ENCODE measurements around the gene HECA. TPM values are rescaled to one million over a fixed set of nuclear protein-coding genes. Genes with fewer than 3 reads are reported as not detected.

The HECA gene
- total and polyA plus RNA-seq, 4 donors = 2.3 to 11.1 (median 5.9) TPM

GRCh38 chr6:139164001-139164400 is 29.1 kb downstream of the HECA start:
- no peaks in the 10 kb centered on the region for H3K27me3 ChIP-seq (ENCODE audit: control insufficient read depth in 4 of 4, insufficient read depth in 4 of 4, low read length in 3 of 4)
- no peak overlapping the region for H3K9ac ChIP-seq (ENCODE audit: low read depth in 1 of 2, low read length in 2 of 2)
- TF ChIP-seq RAD21 (IDR thresholded peaks at IDR 0.05) = no peak
- no peak for DNase-seq (ENCODE audit: low spot score)
- H3K4me1 ChIP-seq (ENCODE audit: control insufficient read depth in 4 of 4, insufficient read depth in 4 of 4, low read length in 3 of 4) = no peaks in the 10 kb centered on the region
- H3K9me3 ChIP-seq (ENCODE audit: control insufficient read depth in 4 of 4, low read length in 3 of 4) = no peaks in the 10 kb centered on the region
- H3K27ac ChIP-seq (ENCODE audit: low read depth in 1 of 2, low read length in 2 of 2) = no peak overlapping the region
- 82% methylated on average over 3 of the region's 3 CpGs for WGBS
- H3K4me3 ChIP-seq (ENCODE audit: low read depth in 1 of 3, low read length in 3 of 3) = no peak overlapping the region
- H3K36me3 ChIP-seq (ENCODE audit: control insufficient read depth in 4 of 4, insufficient read depth in 3 of 4, low read depth in 1 of 4, low read length in 3 of 4) = peaks cover 2 to 6% (median 3%) of the 10 kb centered on the region in 4 donors

GRCh38 chr6:139165324-139165723 is 30.4 kb downstream of the HECA start:
- WGBS = 91% methylated on average over 2 of the region's 2 CpGs
- H3K9me3 ChIP-seq (ENCODE audit: control insufficient read depth in 4 of 4, low read length in 3 of 4) = no peaks in the 10 kb centered on the region
- no peak overlapping the region for H3K4me3 ChIP-seq (ENCODE audit: low read depth in 1 of 3, low read length in 3 of 3)
- TF ChIP-seq EGR1 (IDR thresholded peaks at IDR 0.05; ENCODE audit: low read depth in 2 of 2) (no peak), JUND (IDR thresholded peaks at IDR 0.05) (no peak), YY1 (IDR thresholded peaks at IDR 0.05) (no peak), HNF4G (IDR thresholded peaks at IDR 0.05) (no peak), TAF1 (conservative IDR thresholded peaks at IDR 0.05) (no peak), RXRA (IDR thresholded peaks at IDR 0.05) (no peak)
- no peaks in the 10 kb centered on the region for H3K4me1 ChIP-seq (ENCODE audit: control insufficient read depth in 4 of 4, insufficient read depth in 4 of 4, low read length in 3 of 4)
- no peaks in the 10 kb centered on the region for H3K27me3 ChIP-seq (ENCODE audit: control insufficient read depth in 4 of 4, insufficient read depth in 4 of 4, low read length in 3 of 4)
- no peak overlapping the region for H3K9ac ChIP-seq (ENCODE audit: low read depth in 1 of 2, low read length in 2 of 2)
- H3K27ac ChIP-seq (ENCODE audit: low read depth in 1 of 2, low read length in 2 of 2) = no peak overlapping the region
- peaks cover 2 to 6% (median 3%) of the 10 kb centered on the region in 4 donors for H3K36me3 ChIP-seq (ENCODE audit: control insufficient read depth in 4 of 4, insufficient read depth in 3 of 4, low read depth in 1 of 4, low read length in 3 of 4)
- DNase-seq (ENCODE audit: low spot score) = no peak

DNA sequence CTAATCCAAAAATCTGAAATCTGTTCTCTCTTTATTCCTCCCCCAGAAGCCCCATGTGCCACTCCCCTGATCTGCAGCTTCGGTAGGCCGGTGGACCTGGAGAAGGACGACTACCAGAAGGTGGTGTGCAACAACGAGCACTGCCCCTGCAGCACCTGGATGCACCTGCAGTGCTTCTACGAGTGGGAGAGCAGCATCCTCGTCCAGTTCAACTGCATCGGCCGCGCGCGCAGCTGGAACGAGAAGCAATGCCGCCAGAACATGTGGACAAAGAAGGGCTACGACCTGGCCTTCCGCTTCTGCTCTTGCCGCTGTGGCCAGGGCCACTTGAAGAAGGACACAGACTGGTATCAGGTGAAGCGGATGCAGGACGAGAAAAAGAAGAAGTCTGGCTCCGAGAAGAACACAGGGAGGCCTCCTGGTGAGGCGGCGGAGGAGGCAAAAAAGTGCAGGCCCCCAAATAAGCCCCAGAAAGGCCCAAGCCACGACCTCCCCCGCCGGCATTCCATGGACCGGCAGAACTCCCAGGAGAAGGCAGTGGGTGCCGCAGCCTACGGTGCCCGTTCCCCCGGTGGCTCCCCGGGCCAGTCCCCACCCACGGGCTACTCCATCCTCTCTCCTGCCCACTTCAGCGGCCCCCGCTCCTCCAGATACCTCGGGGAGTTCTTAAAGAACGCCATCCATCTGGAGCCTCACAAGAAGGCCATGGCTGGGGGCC is 31.5 kb downstream of the HECA start:
- Histone ChIP-seq H3K27ac (ENCODE audit: low read depth in 1 of 2, low read length in 2 of 2) (no peak overlapping the region), H3K36me3 (ENCODE audit: control insufficient read depth in 4 of 4, insufficient read depth in 3 of 4, low read depth in 1 of 4, low read length in 3 of 4) (peaks cover 2 to 6% (median 3%) of the 10 kb centered on the region in 4 donors), H3K4me1 (ENCODE audit: control insufficient read depth in 4 of 4, insufficient read depth in 4 of 4, low read length in 3 of 4) (no peaks in the 10 kb centered on the region), H3K4me3 (ENCODE audit: low read depth in 1 of 3, low read length in 3 of 3) (no peak overlapping the region), H3K27me3 (ENCODE audit: control insufficient read depth in 4 of 4, insufficient read depth in 4 of 4, low read length in 3 of 4) (no peaks in the 10 kb centered on the region), H3K9me3 (ENCODE audit: control insufficient read depth in 4 of 4, low read length in 3 of 4) (no peaks in the 10 kb centered on the region), H3K9ac (ENCODE audit: low read depth in 1 of 2, low read length in 2 of 2) (no peak overlapping the region)
- TF ChIP-seq FOXA2 (IDR thresholded peaks at IDR 0.05) = no peak
- TF ChIP-seq EGR1 (IDR thresholded peaks at IDR 0.05; ENCODE audit: low read depth in 2 of 2) = no peak
- TF ChIP-seq, protein P1, sequence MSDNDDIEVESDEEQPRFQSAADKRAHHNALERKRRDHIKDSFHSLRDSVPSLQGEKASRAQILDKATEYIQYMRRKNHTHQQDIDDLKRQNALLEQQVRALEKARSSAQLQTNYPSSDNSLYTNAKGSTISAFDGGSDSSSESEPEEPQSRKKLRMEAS (IDR thresholded peaks at IDR 0.05) = no peak
- TF ChIP-seq FOXA1 (IDR thresholded peaks at IDR 0.05) = no peak
- TF ChIP-seq, protein P2, sequence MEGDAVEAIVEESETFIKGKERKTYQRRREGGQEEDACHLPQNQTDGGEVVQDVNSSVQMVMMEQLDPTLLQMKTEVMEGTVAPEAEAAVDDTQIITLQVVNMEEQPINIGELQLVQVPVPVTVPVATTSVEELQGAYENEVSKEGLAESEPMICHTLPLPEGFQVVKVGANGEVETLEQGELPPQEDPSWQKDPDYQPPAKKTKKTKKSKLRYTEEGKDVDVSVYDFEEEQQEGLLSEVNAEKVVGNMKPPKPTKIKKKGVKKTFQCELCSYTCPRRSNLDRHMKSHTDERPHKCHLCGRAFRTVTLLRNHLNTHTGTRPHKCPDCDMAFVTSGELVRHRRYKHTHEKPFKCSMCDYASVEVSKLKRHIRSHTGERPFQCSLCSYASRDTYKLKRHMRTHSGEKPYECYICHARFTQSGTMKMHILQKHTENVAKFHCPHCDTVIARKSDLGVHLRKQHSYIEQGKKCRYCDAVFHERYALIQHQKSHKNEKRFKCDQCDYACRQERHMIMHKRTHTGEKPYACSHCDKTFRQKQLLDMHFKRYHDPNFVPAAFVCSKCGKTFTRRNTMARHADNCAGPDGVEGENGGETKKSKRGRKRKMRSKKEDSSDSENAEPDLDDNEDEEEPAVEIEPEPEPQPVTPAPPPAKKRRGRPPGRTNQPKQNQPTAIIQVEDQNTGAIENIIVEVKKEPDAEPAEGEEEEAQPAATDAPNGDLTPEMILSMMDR (IDR thresholded peaks at IDR 0.05; ENCODE audit: low read depth, low read length, missing input control) = no peak
- TF ChIP-seq HNF4A (conservative IDR thresholded peaks at IDR 0.05) = no peak
- TF ChIP-seq SP1 (IDR thresholded peaks at IDR 0.05) = no peak
- no peak for TF ChIP-seq GABPA (IDR thresholded peaks at IDR 0.05 in 1 of 2, conservative IDR thresholded peaks at IDR 0.05 in 1 of 2)
- TF ChIP-seq NR2F2 (IDR thresholded peaks at IDR 0.05) = no peak
- TF ChIP-seq HNF4G (IDR thresholded peaks at IDR 0.05) = no peak
- no peak for TF ChIP-seq YY1 (IDR thresholded peaks at IDR 0.05)
- TF ChIP-seq RXRA (IDR thresholded peaks at IDR 0.05) = no peak
- TF ChIP-seq ZBTB33 (IDR thresholded peaks at IDR 0.05) = no peak
- TF ChIP-seq TAF1 (conservative IDR thresholded peaks at IDR 0.05) = no peak
- TF ChIP-seq ATF3 (IDR thresholded peaks at IDR 0.05) = no peak
- TF ChIP-seq RAD21 (IDR thresholded peaks at IDR 0.05) = no peak
- TF ChIP-seq JUND (IDR thresholded peaks at IDR 0.05) = no peak
- TF ChIP-seq, protein P3, sequence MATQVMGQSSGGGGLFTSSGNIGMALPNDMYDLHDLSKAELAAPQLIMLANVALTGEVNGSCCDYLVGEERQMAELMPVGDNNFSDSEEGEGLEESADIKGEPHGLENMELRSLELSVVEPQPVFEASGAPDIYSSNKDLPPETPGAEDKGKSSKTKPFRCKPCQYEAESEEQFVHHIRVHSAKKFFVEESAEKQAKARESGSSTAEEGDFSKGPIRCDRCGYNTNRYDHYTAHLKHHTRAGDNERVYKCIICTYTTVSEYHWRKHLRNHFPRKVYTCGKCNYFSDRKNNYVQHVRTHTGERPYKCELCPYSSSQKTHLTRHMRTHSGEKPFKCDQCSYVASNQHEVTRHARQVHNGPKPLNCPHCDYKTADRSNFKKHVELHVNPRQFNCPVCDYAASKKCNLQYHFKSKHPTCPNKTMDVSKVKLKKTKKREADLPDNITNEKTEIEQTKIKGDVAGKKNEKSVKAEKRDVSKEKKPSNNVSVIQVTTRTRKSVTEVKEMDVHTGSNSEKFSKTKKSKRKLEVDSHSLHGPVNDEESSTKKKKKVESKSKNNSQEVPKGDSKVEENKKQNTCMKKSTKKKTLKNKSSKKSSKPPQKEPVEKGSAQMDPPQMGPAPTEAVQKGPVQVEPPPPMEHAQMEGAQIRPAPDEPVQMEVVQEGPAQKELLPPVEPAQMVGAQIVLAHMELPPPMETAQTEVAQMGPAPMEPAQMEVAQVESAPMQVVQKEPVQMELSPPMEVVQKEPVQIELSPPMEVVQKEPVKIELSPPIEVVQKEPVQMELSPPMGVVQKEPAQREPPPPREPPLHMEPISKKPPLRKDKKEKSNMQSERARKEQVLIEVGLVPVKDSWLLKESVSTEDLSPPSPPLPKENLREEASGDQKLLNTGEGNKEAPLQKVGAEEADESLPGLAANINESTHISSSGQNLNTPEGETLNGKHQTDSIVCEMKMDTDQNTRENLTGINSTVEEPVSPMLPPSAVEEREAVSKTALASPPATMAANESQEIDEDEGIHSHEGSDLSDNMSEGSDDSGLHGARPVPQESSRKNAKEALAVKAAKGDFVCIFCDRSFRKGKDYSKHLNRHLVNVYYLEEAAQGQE (IDR thresholded peaks at IDR 0.05) = no peak
- no peak for DNase-seq (ENCODE audit: low spot score)
- 98% methylated on average over 35 of the region's 35 CpGs for WGBS
